Uterus (tissue), 2 donors: ENCODE results near the gene UBC.
A peak's percentile ranks its signal among the peaks of the same experiment; 100 is the strongest.

ENCODE experiments used
- POLR2A ChIP-seq, 2 donors: fragments of 450-650 bp; IDR thresholded peaks; one replicate each; pipeline ENCODE4 v1.6.1; 2016; ENCODE audit warnings: antibody characterized with exemption in 2 of 2, mild to moderate bottlenecking in 1 of 2, moderate library complexity in 1 of 2
- TF ChIP-seq, protein P1 (sequence below), 4 experiments: fragments of 200-600 bp in 2 of 4; fragments of 450-650 bp in 2 of 4; sonication (generic) in 2 of 4; IDR thresholded peaks; one replicate each; pipeline ENCODE4 v1.5.1; 2016 to 2019; ENCODE audit warnings: antibody characterized with exemption in 4 of 4, mild to moderate bottlenecking in 2 of 4, moderate library complexity in 1 of 4

GRCh38 chr12:124914392-124915238 lies at the start of gene UBC:
- TF ChIP-seq, protein P1, sequence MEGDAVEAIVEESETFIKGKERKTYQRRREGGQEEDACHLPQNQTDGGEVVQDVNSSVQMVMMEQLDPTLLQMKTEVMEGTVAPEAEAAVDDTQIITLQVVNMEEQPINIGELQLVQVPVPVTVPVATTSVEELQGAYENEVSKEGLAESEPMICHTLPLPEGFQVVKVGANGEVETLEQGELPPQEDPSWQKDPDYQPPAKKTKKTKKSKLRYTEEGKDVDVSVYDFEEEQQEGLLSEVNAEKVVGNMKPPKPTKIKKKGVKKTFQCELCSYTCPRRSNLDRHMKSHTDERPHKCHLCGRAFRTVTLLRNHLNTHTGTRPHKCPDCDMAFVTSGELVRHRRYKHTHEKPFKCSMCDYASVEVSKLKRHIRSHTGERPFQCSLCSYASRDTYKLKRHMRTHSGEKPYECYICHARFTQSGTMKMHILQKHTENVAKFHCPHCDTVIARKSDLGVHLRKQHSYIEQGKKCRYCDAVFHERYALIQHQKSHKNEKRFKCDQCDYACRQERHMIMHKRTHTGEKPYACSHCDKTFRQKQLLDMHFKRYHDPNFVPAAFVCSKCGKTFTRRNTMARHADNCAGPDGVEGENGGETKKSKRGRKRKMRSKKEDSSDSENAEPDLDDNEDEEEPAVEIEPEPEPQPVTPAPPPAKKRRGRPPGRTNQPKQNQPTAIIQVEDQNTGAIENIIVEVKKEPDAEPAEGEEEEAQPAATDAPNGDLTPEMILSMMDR (IDR thresholded peaks at IDR 0.05) = peak in 2 of 4 experiments; percentile 25 to 41
- peak; percentile 95 to 100 for TF ChIP-seq POLR2A (IDR thresholded peaks at IDR 0.05)
